RPMI7951 (cell line): ENCODE measurements around the gene NKX3-2. TPM values are rescaled to one million over a fixed set of nuclear protein-coding genes. Genes with fewer than 3 reads are reported as not detected.

Experiments
- DNase-seq: peaks from one replicate; pipeline ENCODE4 v3.0.0-alpha.2; 2012; ENCODE audit warnings: low read depth
- total RNA-seq: library from RNA; depleted of rRNA; stranded (reverse); fragments of >200 nt; shearing (Covaris generic); gene quantifications from 2 replicates; pipeline ENCODE4 v1.2.3, GENCODE V29; 2014; rRNA removed

NKX3-2 gene
- total RNA-seq, 1 experiment from 2014 or later, result 0.96 TPM

GRCh38 chr4:13504374-13504773, 39.9 kb downstream of the NKX3-2 start:
- DNase-seq, result no peak

- DNase-seq, result no peak
These were observed 45.8 kb downstream of the NKX3-2 start for GRCh38 chr4:13498469-13498868.

GRCh38 chr4:13496605-13497004, 47.7 kb downstream of the NKX3-2 start:
- DNase-seq, result no peak

GRCh38 chr4:13495753-13496152, 48.6 kb downstream of the NKX3-2 start:
- DNase-seq, result no peak

- DNase-seq, result no peak
These were observed 50.5 kb downstream of the NKX3-2 start for GRCh38 chr4:13493793-13494192.

- DNase-seq, result no peak
These were observed 51.6 kb downstream of the NKX3-2 start for GRCh38 chr4:13492747-13493146.

Other genes starting within 250 kb of the NKX3-2 start
- 22.8 and 25.9 TPM in 2 replicates for gene RAB28, start 60.2 kb downstream of the NKX3-2 start, total RNA-seq
- gene BOD1L1, start 83.2 kb upstream of the NKX3-2 start, total RNA-seq, result 8.4 and 10.9 TPM in 2 replicates